Astrocyte (in vitro differentiated cells and primary cell): ENCODE measurements around the gene PDE8A. TPM values are rescaled to one million over a fixed set of nuclear protein-coding genes. Genes with fewer than 3 reads are reported as not detected.
"Not testable (repeated sequence)": the region's sequence is repeated elsewhere in the genome, so short reads cannot be mapped to it uniquely, and the experiment has no call there.

ENCODE experiments used
- DNase-seq: peaks from one replicate; pipeline ENCODE4 v3.0.0-alpha.2; 2010; ENCODE audit warnings: low read depth
- FAIRE-seq: peaks from 2 replicates; lab custom pipeline; 2011; peaks lifted over from hg19 to GRCh38; lab: Jason Lieb, UNC
- H2AFZ ChIP-seq: 2 replicates; pipeline ENCODE4 v1.6.0; 2012; ENCODE audit warnings: low read depth, low read length, inconsistent platforms
- H3K27ac ChIP-seq: 2 replicates; pipeline ENCODE4 v1.5.1; 2011; ENCODE audit warnings: low read depth, low read length, inconsistent platforms
- H3K27me3 ChIP-seq: 2 replicates; pipeline ENCODE4 v1.6.0; 2011; ENCODE audit warnings: low read length, inconsistent platforms; ENCODE audit not compliant: insufficient read depth
- H3K36me3 ChIP-seq: 2 replicates; pipeline ENCODE4 v1.5.1; 2011; ENCODE audit warnings: low read length, inconsistent platforms; ENCODE audit not compliant: insufficient read depth
- H3K4me1 ChIP-seq: 2 replicates; pipeline ENCODE4 v1.5.1; 2011; ENCODE audit warnings: low read length, inconsistent platforms; ENCODE audit not compliant: insufficient read depth
- H3K4me2 ChIP-seq: 2 replicates; pipeline ENCODE4 v1.6.0; 2012; ENCODE audit warnings: low read length, inconsistent platforms
- H3K4me3 ChIP-seq: 2 replicates; pipeline ENCODE4 v1.5.1; 2011; ENCODE audit warnings: low read depth, mild to moderate bottlenecking, low read length, inconsistent platforms; ENCODE audit not compliant: insufficient read depth
- H3K79me2 ChIP-seq: 2 replicates; pipeline ENCODE4 v1.6.0; 2012; ENCODE audit warnings: mild to moderate bottlenecking, low read length, inconsistent platforms; ENCODE audit not compliant: insufficient read depth
- H3K9ac ChIP-seq: 2 replicates; pipeline ENCODE4 v1.6.0; 2012; ENCODE audit warnings: mild to moderate bottlenecking, low read length, inconsistent platforms
- H3K9me3 ChIP-seq: 2 replicates; pipeline ENCODE4 v1.5.1; 2012; ENCODE audit warnings: low read depth, mild to moderate bottlenecking, low read length, inconsistent platforms; ENCODE audit not compliant: insufficient read depth
- H4K20me1 ChIP-seq: 2 replicates; pipeline ENCODE4 v1.6.0; 2012; ENCODE audit warnings: low read length, inconsistent platforms; ENCODE audit not compliant: insufficient read depth
- H3K27ac Mint-ChIP-seq: one replicate; pipeline ENCODE4 v1.8.0; 2021; ENCODE audit warnings: mild to moderate bottlenecking, mixed read lengths; ENCODE audit not compliant: unreplicated experiment
- H3K27me3 Mint-ChIP-seq: one replicate; pipeline ENCODE4 v1.8.0; 2021; ENCODE audit warnings: low read depth, mixed read lengths; ENCODE audit not compliant: unreplicated experiment
- H3K36me3 Mint-ChIP-seq: one replicate; pipeline ENCODE4 v1.8.0; 2021; ENCODE audit warnings: low read depth, mixed read lengths; ENCODE audit not compliant: unreplicated experiment
- H3K4me1 Mint-ChIP-seq: one replicate; pipeline ENCODE4 v1.8.0; 2021; ENCODE audit warnings: low read depth, mixed read lengths; ENCODE audit not compliant: unreplicated experiment
- H3K4me3 Mint-ChIP-seq: one replicate; pipeline ENCODE4 v1.8.0; 2021; ENCODE audit warnings: mild to moderate bottlenecking, moderate library complexity, mixed read lengths; ENCODE audit not compliant: unreplicated experiment
- H3K9me3 Mint-ChIP-seq: one replicate; pipeline ENCODE4 v1.8.0; 2021; ENCODE audit warnings: mild to moderate bottlenecking, mixed read lengths; ENCODE audit not compliant: unreplicated experiment
- EZH2 ChIP-seq: IDR thresholded peaks from 2 replicates; pipeline ENCODE4 v1.6.1; 2012; ENCODE audit warnings: mild to moderate bottlenecking, low read length, inconsistent platforms; ENCODE audit not compliant: insufficient read depth
- total RNA-seq: library from RNA; stranded (reverse); gene quantifications from 2 replicates; pipeline ENCODE4 v1.2.1, GENCODE V29; 2021
- TF ChIP-seq, protein P1 (sequence below): IDR thresholded peaks from 2 replicates; pipeline ENCODE4 v1.5.1; 2011; ENCODE audit warnings: low read depth, mild to moderate bottlenecking, inconsistent platforms, low read length, moderate library complexity; ENCODE audit not compliant: insufficient read depth

Gene PDE8A
- total RNA-seq, 1 donor from 2014 or later, result 18.0 TPM

DNA sequence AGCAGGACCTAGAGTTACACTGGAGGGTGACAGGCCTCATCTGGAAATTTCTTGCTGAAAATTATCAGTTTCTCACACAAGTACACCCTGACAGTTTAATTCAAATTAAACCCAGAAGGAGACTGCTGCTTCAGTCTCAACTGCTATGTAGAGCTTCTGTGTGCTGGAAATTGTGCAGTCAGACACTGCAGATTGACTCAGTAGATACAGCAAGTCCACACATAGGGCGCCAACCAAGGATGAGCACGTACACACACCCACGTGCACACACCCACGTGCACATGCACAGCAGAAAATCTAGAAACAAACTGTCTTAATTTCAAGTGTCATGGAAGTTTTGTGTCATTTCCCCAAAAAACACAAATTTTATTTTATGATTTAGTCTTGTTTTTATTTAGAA, 192.9 kb downstream of the PDE8A start:
- H3K9me3 Mint-ChIP-seq, result peaks cover 29% of the 10 kb centered on the region
- no peak overlapping the region for H3K4me3 Mint-ChIP-seq
- TF ChIP-seq EZH2, result no peak
- TF ChIP-seq, protein P1, sequence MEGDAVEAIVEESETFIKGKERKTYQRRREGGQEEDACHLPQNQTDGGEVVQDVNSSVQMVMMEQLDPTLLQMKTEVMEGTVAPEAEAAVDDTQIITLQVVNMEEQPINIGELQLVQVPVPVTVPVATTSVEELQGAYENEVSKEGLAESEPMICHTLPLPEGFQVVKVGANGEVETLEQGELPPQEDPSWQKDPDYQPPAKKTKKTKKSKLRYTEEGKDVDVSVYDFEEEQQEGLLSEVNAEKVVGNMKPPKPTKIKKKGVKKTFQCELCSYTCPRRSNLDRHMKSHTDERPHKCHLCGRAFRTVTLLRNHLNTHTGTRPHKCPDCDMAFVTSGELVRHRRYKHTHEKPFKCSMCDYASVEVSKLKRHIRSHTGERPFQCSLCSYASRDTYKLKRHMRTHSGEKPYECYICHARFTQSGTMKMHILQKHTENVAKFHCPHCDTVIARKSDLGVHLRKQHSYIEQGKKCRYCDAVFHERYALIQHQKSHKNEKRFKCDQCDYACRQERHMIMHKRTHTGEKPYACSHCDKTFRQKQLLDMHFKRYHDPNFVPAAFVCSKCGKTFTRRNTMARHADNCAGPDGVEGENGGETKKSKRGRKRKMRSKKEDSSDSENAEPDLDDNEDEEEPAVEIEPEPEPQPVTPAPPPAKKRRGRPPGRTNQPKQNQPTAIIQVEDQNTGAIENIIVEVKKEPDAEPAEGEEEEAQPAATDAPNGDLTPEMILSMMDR, result no peak
- H3K27ac ChIP-seq, result no peak overlapping the region
- no peaks in the 10 kb centered on the region for H3K79me2 ChIP-seq
- no peak overlapping the region for H3K9ac ChIP-seq
- H3K36me3 ChIP-seq, result no peaks in the 10 kb centered on the region
- no peak overlapping the region for H2AFZ ChIP-seq
- no peaks in the 10 kb centered on the region for H3K27me3 Mint-ChIP-seq
- peaks cover 15% of the 10 kb centered on the region for H3K9me3 ChIP-seq
- no peaks in the 10 kb centered on the region for H3K27me3 ChIP-seq
- DNase-seq (no peak), FAIRE-seq (no peak)
- no peak overlapping the region for H3K4me2 ChIP-seq
- H3K4me1 ChIP-seq, result peaks cover 6% of the 10 kb centered on the region
- peaks cover 6% of the 10 kb centered on the region for H3K36me3 Mint-ChIP-seq
- no peaks in the 10 kb centered on the region for H4K20me1 ChIP-seq
- H3K27ac Mint-ChIP-seq, result no peak overlapping the region
- no peak overlapping the region for H3K4me3 ChIP-seq
- peaks cover 6% of the 10 kb centered on the region for H3K4me1 Mint-ChIP-seq

DNA sequence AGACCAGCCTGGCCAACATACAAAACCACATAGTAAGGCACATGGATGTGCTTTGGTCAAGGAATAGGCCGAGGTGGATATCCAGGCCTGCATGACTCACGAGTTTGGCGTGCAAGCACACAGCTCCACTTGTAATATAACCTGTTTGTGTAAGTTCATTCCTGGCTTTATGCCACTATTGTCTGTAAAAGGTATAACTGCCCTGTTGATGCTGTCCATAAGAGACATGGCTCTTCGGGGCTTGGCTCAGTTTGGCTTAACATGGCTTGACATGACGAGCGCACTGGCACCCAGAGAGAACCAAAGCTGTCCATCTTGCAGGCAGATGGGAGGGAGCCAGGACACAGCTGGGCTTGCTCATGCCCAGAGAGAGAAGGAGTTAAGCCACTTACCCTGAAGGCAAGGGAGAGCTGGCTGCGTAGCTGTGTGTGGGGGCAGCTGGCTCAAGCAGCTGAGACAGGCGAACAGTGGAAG, 195.4 kb downstream of the PDE8A start:
- Histone ChIP-seq H3K9ac (peak overlapping the region; percentile 24), H3K4me2 (peak overlapping the region; percentile 62), H3K27ac (peak overlapping the region; percentile 45), H2AFZ (peak overlapping the region; percentile 71)
- FAIRE-seq, H3K36me3 Mint-ChIP-seq, H3K4me3 ChIP-seq, H3K79me2 ChIP-seq, H3K4me1 ChIP-seq, H3K27me3 ChIP-seq, H3K4me1 Mint-ChIP-seq, H3K9me3 ChIP-seq, H3K36me3 ChIP-seq, H3K27me3 Mint-ChIP-seq, H4K20me1 ChIP-seq: not testable (repeated sequence)
- Mint-ChIP-seq H3K27ac (peak overlapping the region; percentile 91), H3K4me3 (peak overlapping the region; percentile 45), H3K9me3 (peaks cover 11% of the 10 kb centered on the region)
- peak; percentile 88 for DNase-seq

DNA sequence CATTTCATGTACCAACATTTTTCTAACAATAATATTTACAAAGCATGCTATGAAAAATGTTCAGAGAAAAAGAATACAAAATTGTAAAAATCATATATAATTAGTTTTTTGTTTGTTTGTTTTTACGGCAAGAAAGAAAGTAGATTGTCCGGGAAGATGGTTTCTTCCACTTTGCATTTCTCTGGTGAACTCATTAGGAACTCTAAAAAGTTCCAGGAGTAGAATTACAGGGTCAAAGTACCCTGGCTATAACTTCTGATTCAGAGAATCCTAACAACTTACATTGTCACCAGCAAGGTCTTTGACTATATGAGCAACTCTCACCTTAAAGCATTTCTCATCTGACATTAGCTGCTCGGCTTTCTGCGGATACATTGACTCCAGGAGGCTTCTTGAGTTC, 196.7 kb downstream of the PDE8A start:
- no peak overlapping the region for H3K27ac Mint-ChIP-seq

More for the DNA sequence above, 196.7 kb downstream of the PDE8A start:
- FAIRE-seq (no peak), DNase-seq (no peak)
- no peak overlapping the region for H3K9ac ChIP-seq
- no peak overlapping the region for H3K27ac ChIP-seq
- no peaks in the 10 kb centered on the region for H4K20me1 ChIP-seq
- H3K27me3 ChIP-seq, result no peaks in the 10 kb centered on the region
- no peak for TF ChIP-seq EZH2
- TF ChIP-seq, protein P1, result no peak
- no peaks in the 10 kb centered on the region for H3K9me3 ChIP-seq
- H3K4me1 ChIP-seq, result peaks cover 6% of the 10 kb centered on the region
- H3K36me3 ChIP-seq, result no peaks in the 10 kb centered on the region
- no peak overlapping the region for H3K4me2 ChIP-seq
- no peak overlapping the region for H2AFZ ChIP-seq
- Mint-ChIP-seq H3K4me1 (peaks cover 6% of the 10 kb centered on the region), H3K36me3 (no peaks in the 10 kb centered on the region), H3K9me3 (peaks cover 3% of the 10 kb centered on the region), H3K4me3 (no peak overlapping the region), H3K27me3 (peaks cover 8% of the 10 kb centered on the region)
- no peaks in the 10 kb centered on the region for H3K79me2 ChIP-seq
- no peak overlapping the region for H3K4me3 ChIP-seq
